Lower leg skin (tissue), 4 donors: Measurements from ENCODE around the gene ZNF311. TPM values are rescaled to one million over a fixed set of nuclear protein-coding genes. Genes with fewer than 3 reads are reported as not detected.

ENCODE experiments used
- DNase-seq, 2 donors: peaks; one replicate each; pipeline ENCODE4 v3.0.0-alpha.2; 2019; ENCODE audit warnings: low spot score in 2 of 2
- H3K4me3 ChIP-seq: fragments of 200-600 bp; sonication (generic); 2 replicates; pipeline ENCODE4 v1.5.1; 2017; ENCODE audit warnings: mild to moderate bottlenecking, low read depth; ENCODE audit not compliant: poor library complexity, severe bottlenecking
- POLR2A ChIP-seq, 2 donors: fragments of 450-650 bp; IDR thresholded peaks; one replicate each; pipeline ENCODE4 v1.6.1; 2016 to 2017; ENCODE audit warnings: antibody characterized with exemption in 2 of 2, mild to moderate bottlenecking in 1 of 2, moderate library complexity in 1 of 2
- WGBS, 2 donors: methylation state at CpG; one replicate each; pipeline ENCODE4 v1.1.5; 2018; 5-methylcytosine and 5-hydroxymethylcytosine counted together
- intact Hi-C: fragments of 100-400 bp; cut with DNase I; formaldehyde crosslinking; loops from one replicate; pipeline ENCODE4 v1.15.0; 2023; ENCODE audit warnings: low total_unique reads
- total RNA-seq, 4 donors: library from RNA; depleted of rRNA; stranded (reverse); fragments of >200 nt; gene quantifications; one replicate each; pipeline ENCODE4 v1.1.0, GENCODE V29; 2016
- TF ChIP-seq, protein P1 (sequence below), 3 donors: fragments of 450-650 bp; IDR thresholded peaks; one replicate each; pipeline ENCODE4 v1.5.1; 2016; ENCODE audit warnings: antibody characterized with exemption in 3 of 3, mild to moderate bottlenecking in 3 of 3, moderate library complexity in 2 of 3

Gene ZNF311
- total RNA-seq, 4 donors from 2014 or later = 0.69 to 1.4 (median 1.1) TPM; not detected in 1

- intact Hi-C loops = no loop called here
- TF ChIP-seq POLR2A (IDR thresholded peaks at IDR 0.05) = no peak
- TF ChIP-seq, protein P1, sequence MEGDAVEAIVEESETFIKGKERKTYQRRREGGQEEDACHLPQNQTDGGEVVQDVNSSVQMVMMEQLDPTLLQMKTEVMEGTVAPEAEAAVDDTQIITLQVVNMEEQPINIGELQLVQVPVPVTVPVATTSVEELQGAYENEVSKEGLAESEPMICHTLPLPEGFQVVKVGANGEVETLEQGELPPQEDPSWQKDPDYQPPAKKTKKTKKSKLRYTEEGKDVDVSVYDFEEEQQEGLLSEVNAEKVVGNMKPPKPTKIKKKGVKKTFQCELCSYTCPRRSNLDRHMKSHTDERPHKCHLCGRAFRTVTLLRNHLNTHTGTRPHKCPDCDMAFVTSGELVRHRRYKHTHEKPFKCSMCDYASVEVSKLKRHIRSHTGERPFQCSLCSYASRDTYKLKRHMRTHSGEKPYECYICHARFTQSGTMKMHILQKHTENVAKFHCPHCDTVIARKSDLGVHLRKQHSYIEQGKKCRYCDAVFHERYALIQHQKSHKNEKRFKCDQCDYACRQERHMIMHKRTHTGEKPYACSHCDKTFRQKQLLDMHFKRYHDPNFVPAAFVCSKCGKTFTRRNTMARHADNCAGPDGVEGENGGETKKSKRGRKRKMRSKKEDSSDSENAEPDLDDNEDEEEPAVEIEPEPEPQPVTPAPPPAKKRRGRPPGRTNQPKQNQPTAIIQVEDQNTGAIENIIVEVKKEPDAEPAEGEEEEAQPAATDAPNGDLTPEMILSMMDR (IDR thresholded peaks at IDR 0.05) = no peak
- DNase-seq = peak in 1 of 2 donors; percentile 63
- 0 to 1% methylated on average over 13 of the region's 13 CpGs for WGBS, 2 donors
- peak overlapping the region; percentile 33 for H3K4me3 ChIP-seq
These were observed 23.7 kb downstream of the ZNF311 start for GRCh38 chr6:28981431-28981832.

DNA sequence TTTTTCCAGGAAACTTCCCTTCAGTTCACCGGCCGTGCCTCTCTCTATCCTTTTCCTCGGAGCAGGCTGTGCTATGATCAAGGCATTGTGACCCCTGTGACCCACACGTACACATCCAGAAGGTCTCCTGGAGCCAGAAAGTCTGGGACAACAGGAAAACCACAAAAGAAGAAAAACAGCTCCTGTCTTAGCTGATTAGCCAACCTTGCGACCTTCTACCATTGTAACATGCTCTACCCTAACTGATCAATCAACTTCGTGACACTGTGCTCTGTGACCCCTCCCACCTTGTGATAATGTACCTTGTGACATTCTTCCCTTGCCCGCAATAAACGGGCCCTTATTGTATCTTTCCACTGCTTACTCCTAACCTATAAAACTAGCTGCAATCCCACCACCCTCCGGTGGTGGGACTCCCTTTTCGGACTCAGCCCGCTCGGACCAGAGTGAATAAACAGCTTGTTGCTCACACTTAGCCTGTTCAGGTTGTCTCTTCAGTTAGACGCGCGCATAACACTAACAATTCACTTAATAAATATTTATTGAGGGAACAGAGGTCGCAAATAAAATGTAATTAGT, 24.2 kb downstream of the ZNF311 start:
- intact Hi-C loops = no loop called here
- H3K4me3 ChIP-seq = no peak overlapping the region
- TF ChIP-seq, protein P1 (IDR thresholded peaks at IDR 0.05) = no peak
- no peak for TF ChIP-seq POLR2A (IDR thresholded peaks at IDR 0.05)
- WGBS, 2 donors = 3 to 6% methylated on average over 16 of the region's 16 CpGs
- DNase-seq = no peak

DNA sequence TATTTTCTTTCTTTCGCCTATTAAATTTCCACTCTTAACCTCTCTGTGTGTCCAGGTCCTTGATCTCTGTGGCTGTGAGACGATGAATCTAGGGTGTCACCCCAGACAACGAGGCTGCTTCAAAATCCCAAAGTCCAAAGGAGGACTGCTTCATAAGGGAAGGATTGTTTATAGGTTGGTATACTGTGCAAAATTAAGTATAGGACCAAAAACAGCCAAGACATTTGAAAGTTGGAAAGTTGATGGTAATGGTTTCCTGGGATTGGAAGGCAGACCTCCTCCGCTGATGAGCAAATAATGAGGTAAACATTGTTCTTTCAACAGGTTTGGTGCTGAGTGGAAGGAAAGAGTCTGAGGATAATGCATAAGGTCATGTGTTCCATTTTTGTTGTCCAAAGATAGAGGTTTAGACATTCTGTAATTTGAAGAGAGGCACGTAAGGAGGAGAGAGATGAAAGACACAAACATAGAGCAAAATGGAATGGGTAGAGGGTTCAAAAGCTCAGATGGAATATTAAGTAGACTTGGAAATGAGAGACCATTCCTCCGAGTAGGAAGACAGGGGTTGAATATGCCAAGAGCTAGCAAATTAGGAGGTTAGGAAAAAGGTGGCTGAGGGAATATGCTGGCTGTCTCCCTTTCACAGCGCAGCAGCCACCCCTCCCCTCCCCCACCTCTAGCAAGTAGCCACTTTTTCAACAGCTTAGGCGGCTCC, 24.8 kb downstream of the ZNF311 start:
- TF ChIP-seq POLR2A (IDR thresholded peaks at IDR 0.05) = no peak
- TF ChIP-seq, protein P1 (IDR thresholded peaks at IDR 0.05) = no peak
- no peak for DNase-seq
- 57 to 59% methylated on average over 8 of the region's 8 CpGs for WGBS, 2 donors
- H3K4me3 ChIP-seq = no peak overlapping the region
- intact Hi-C loops = no loop called here

DNA sequence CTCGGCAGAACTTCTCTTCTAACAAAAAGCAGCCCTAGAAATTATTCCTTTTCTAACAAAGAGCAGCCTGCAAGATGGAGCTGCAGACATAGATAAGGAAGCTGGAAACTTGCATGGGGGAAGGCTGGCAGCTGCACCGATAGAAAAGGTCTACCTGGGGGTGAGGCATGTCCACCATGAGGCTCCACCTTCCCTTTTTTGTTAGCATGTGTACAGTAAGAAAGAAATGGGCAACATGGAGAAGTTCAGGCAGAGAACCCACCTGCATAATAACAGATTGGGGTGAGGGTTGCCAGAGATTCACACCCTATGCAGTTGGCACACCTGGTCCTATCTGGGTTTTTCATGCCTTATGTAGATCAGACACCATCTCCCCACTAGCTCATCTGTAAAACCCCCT, 25.4 kb downstream of the ZNF311 start:
- intact Hi-C loops = no loop called here
- TF ChIP-seq, protein P1 (IDR thresholded peaks at IDR 0.05) = no peak
- no peak for TF ChIP-seq POLR2A (IDR thresholded peaks at IDR 0.05)
- WGBS, 2 donors = 74 to 85% methylated on average over 2 of the region's 2 CpGs
- no peak overlapping the region for H3K4me3 ChIP-seq
- no peak for DNase-seq

DNA sequence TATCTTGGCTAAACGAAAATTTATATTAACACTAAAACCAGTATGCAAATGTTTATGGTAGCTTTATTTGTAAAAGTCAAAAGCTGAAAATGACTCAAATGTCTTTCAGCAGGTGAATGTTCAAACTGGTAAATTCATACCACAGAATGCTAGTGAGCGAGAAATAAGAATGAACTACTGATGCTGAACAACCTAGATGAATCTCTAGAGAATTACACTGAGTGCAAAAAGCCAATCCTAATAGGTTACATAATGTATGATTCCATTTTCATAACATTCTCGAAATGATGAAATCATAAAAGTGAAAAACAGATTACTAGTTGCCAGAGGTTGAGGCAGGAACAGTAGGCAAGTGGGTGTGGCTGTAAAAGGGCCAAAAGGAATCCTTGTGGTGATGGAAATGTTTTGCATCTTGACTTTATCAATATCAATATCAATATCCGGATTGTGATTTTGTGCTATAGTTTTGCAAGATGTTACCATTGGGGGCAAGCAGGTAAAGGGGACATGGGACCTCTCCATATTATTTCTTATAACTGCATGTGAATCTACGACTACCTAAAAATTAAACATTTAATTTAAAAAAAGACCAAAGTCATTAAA, 26.1 kb downstream of the ZNF311 start:
- intact Hi-C loops = no loop called here
- TF ChIP-seq, protein P1 (IDR thresholded peaks at IDR 0.05) = no peak
- TF ChIP-seq POLR2A (IDR thresholded peaks at IDR 0.05) = no peak
- H3K4me3 ChIP-seq = no peak overlapping the region
- 82 to 84% methylated on average over 5 of the region's 5 CpGs for WGBS, 2 donors
- no peak for DNase-seq
